ENCODE measurements around the gene CDH22. TPM values are rescaled to one million over a fixed set of nuclear protein-coding genes. Genes with fewer than 3 reads are reported as not detected.

The CDH22 gene
- total RNA-seq, 3 donors from 2014 or later, result 0.13 to 0.32 (median 0.19) TPM

- Histone ChIP-seq H3K4me1 (ENCODE audit: low read depth) (no peaks in the 10 kb centered on the region), H3K36me3 (ENCODE audit: low read depth) (no peaks in the 10 kb centered on the region), H3K9me3 (no peaks in the 10 kb centered on the region), H3K4me3 (no peak overlapping the region)
- no peak for DNase-seq
- no peak for ATAC-seq
- TF ChIP-seq CTCF (IDR thresholded peaks at IDR 0.05), result no peak
- intact Hi-C loops (cut with DNase I, micrococcal nuclease), result no loop called here
Observed at GRCh38 chr20:46182276-46183200, 125.8 kb downstream of the CDH22 start.

GRCh38 chr20:46179862-46180261 lies 128.4 kb downstream of the CDH22 start:
- no peak overlapping the region for H3K4me3 ChIP-seq
- H3K36me3 ChIP-seq (ENCODE audit: low read depth), result no peaks in the 10 kb centered on the region
- intact Hi-C loops (cut with DNase I, micrococcal nuclease), result loop anchor here (10.0 kb wide), 1 partner anchor 155 kb away; the partner anchor contains the start of gene SLC12A5 (in 2 of the 2)
- H3K4me1 ChIP-seq (ENCODE audit: low read depth), result no peaks in the 10 kb centered on the region
- no peaks in the 10 kb centered on the region for H3K9me3 ChIP-seq
- ATAC-seq, result no peak
- TF ChIP-seq CTCF (IDR thresholded peaks at IDR 0.05), result no peak
- DNase-seq, result no peak

- Histone ChIP-seq H3K4me3 (no peak overlapping the region), H3K4me1 (ENCODE audit: low read depth) (no peaks in the 10 kb centered on the region), H3K36me3 (ENCODE audit: low read depth) (no peaks in the 10 kb centered on the region), H3K9me3 (no peaks in the 10 kb centered on the region)
- intact Hi-C loops (cut with DNase I, micrococcal nuclease), result loop anchor here (10.0 kb wide), 1 partner anchor 154 kb away; the partner anchor contains the start of gene SLC12A5 (in 2 of the 2)
- no peak for TF ChIP-seq CTCF (IDR thresholded peaks at IDR 0.05)
- ATAC-seq (no peak), DNase-seq (no peak)
Observed at GRCh38 chr20:46178891-46179290, 129.4 kb downstream of the CDH22 start.

GRCh38 chr20:46177768-46178167 lies 130.5 kb downstream of the CDH22 start:
- ATAC-seq (no peak), DNase-seq (no peak)
- Histone ChIP-seq H3K9me3 (no peaks in the 10 kb centered on the region), H3K4me3 (no peak overlapping the region), H3K36me3 (ENCODE audit: low read depth) (no peaks in the 10 kb centered on the region), H3K4me1 (ENCODE audit: low read depth) (no peaks in the 10 kb centered on the region)
- TF ChIP-seq CTCF (IDR thresholded peaks at IDR 0.05), result no peak
- intact Hi-C loops (cut with DNase I, micrococcal nuclease), result loop anchor here (10.0 kb wide), 1 partner anchor 153 kb away; the partner anchor contains the start of gene SLC12A5 (in 2 of the 2)

GRCh38 chr20:46176739-46177378 lies 131.4 kb downstream of the CDH22 start:
- ATAC-seq, result no peak
- Histone ChIP-seq H3K4me1 (ENCODE audit: low read depth) (no peaks in the 10 kb centered on the region), H3K4me3 (no peak overlapping the region), H3K9me3 (no peaks in the 10 kb centered on the region), H3K36me3 (ENCODE audit: low read depth) (no peaks in the 10 kb centered on the region)
- intact Hi-C loops (cut with DNase I, micrococcal nuclease), result loop anchor here (10.0 kb wide), 1 partner anchor 152 kb away; the partner anchor contains the start of gene SLC12A5 (in 2 of the 2)
- DNase-seq, result no peak
- TF ChIP-seq CTCF (IDR thresholded peaks at IDR 0.05), result no peak

All from mucosa of descending colon (tissue), 3 donors.